IMR-90 (cell line): ENCODE results near the gene PSME4. TPM values are rescaled to one million over a fixed set of nuclear protein-coding genes. Genes with fewer than 3 reads are reported as not detected.

Experiments
- ATAC-seq: fragments of 200-7000 bp; cut with Tn5 transposase; 2 replicates; pipeline ENCODE4 v1.9.1; 2020; ENCODE audit warnings: low read depth, mild to moderate bottlenecking, moderate library complexity
- BruUV-seq: library from RNA; stranded (reverse); fragments of 400-500 nt; replicated peaks from 2 replicates; lab custom pipeline; 2021; lab: Mats Ljungman, UMichigan
- CTCF ChIA-PET: fragments of 300-600 bp; formaldehyde crosslinking; extraction: SDS; loops from one replicate; lab custom pipeline; 2021; ENCODE audit warnings: antibody characterized with exemption; lab: Yijun Ruan, JAX
- POLR2A ChIA-PET: fragments of 300-600 bp; sonication (Branson Sonifier 250); formaldehyde crosslinking; loops from one replicate; lab custom pipeline; 2022; ENCODE audit warnings: antibody characterized with exemption; ENCODE audit not compliant: unreplicated experiment; lab: Charles Lee
- DNase-seq: peaks from one replicate; pipeline ENCODE4 v3.0.0; 2013
- H2AFZ ChIP-seq: replicated peaks from 2 replicates; pipeline ENCODE3; 2013; ENCODE audit warnings: low read length, mild to moderate bottlenecking; ENCODE audit not compliant: poor library complexity
- H2AK5ac ChIP-seq: 2 replicates; pipeline ENCODE4 v1.6.1; 2013; ENCODE audit warnings: low read depth, low read length, inconsistent platforms
- H2AK9ac ChIP-seq: replicated peaks from 2 replicates; pipeline ENCODE3; 2013; ENCODE audit warnings: mild to moderate bottlenecking, low read depth, low read length, moderate library complexity; ENCODE audit not compliant: poor library complexity
- H2BK120ac ChIP-seq: 2 replicates; pipeline ENCODE4 v1.6.1; 2013; ENCODE audit warnings: low read depth, low read length, inconsistent platforms
- H2BK15ac ChIP-seq: 3 replicates; pipeline ENCODE4 v1.6.1; 2013; ENCODE audit warnings: low read depth, low read length, inconsistent platforms
- H2BK20ac ChIP-seq: 2 replicates; pipeline ENCODE4 v1.6.1; 2013; ENCODE audit warnings: low read depth, mild to moderate bottlenecking, inconsistent platforms, low read length, moderate library complexity
- H2BK5ac ChIP-seq: 2 replicates; pipeline ENCODE4 v1.6.1; 2013; ENCODE audit warnings: mild to moderate bottlenecking, low read depth, low read length, inconsistent platforms; ENCODE audit not compliant: poor library complexity, severe bottlenecking
- H3K14ac ChIP-seq: replicated peaks from 2 replicates; pipeline ENCODE4 v1.6.1; 2013; ENCODE audit warnings: low read depth, low read length, inconsistent platforms
- H3K18ac ChIP-seq: 2 replicates; pipeline ENCODE4 v1.6.1; 2013; ENCODE audit warnings: low read depth, low read length, control low read depth
- H3K23ac ChIP-seq: 2 replicates; pipeline ENCODE4 v1.6.1; 2013; ENCODE audit warnings: low read depth, low read length, inconsistent platforms
- H3K27ac ChIP-seq: 2 replicates; pipeline ENCODE4 v1.5.1; 2013; ENCODE audit warnings: mild to moderate bottlenecking, control low read depth, low read length; ENCODE audit not compliant: insufficient read depth
- H3K27me3 ChIP-seq: 2 replicates; pipeline ENCODE4 v1.6.1; 2013; ENCODE audit warnings: low read length; ENCODE audit not compliant: control insufficient read depth, insufficient read depth
- H3K36me3 ChIP-seq: 2 replicates; pipeline ENCODE4 v1.6.1; 2013; ENCODE audit warnings: low read length, mixed read lengths; ENCODE audit not compliant: control insufficient read depth, insufficient read depth
- H3K4ac ChIP-seq: 2 replicates; pipeline ENCODE4 v1.6.1; 2013; ENCODE audit warnings: low read depth, low read length, inconsistent platforms
- H3K4me1 ChIP-seq: 2 replicates; pipeline ENCODE4 v1.6.1; 2013; ENCODE audit warnings: low read length, mixed read lengths; ENCODE audit not compliant: control insufficient read depth, insufficient read depth
- H3K4me2 ChIP-seq: 2 replicates; pipeline ENCODE4 v1.6.1; 2013; ENCODE audit warnings: low read depth, mild to moderate bottlenecking, control low read depth, low read length, moderate library complexity
- H3K4me3 ChIP-seq: 2 replicates; pipeline ENCODE4 v1.5.1; 2013; ENCODE audit warnings: low read depth, mild to moderate bottlenecking, control low read depth, low read length, moderate library complexity; ENCODE audit not compliant: insufficient read depth
- H3K56ac ChIP-seq: 2 replicates; pipeline ENCODE4 v1.6.1; 2013; ENCODE audit warnings: low read length, inconsistent platforms; ENCODE audit not compliant: insufficient read depth; ENCODE audit errors: extremely low read depth
- H3K79me1 ChIP-seq, 2 experiments: 2 replicates each; pipeline ENCODE4 v1.6.1; 2013; ENCODE audit warnings: low read length in 2 of 2, inconsistent platforms in 1 of 2, low read depth in 1 of 2
- H3K9ac ChIP-seq: 2 replicates; pipeline ENCODE4 v1.6.1; 2013; ENCODE audit warnings: low read depth, low read length, control low read depth
- H3K9me1 ChIP-seq: 2 replicates; pipeline ENCODE4 v1.6.1; 2013; ENCODE audit warnings: low read length, inconsistent platforms; ENCODE audit not compliant: insufficient read depth
- H3K9me3 ChIP-seq: 2 replicates; pipeline ENCODE4 v1.6.1; 2013; ENCODE audit warnings: low read length; ENCODE audit not compliant: control insufficient read depth, insufficient read depth
- H4K20me1 ChIP-seq: 2 replicates; pipeline ENCODE4 v1.6.1; 2013; ENCODE audit warnings: low read length, inconsistent platforms; ENCODE audit not compliant: insufficient read depth
- H4K5ac ChIP-seq: 2 replicates; pipeline ENCODE4 v1.6.1; 2013; ENCODE audit warnings: mild to moderate bottlenecking, low read depth, low read length, control low read depth
- H4K8ac ChIP-seq, 2 experiments: 2 replicates each; pipeline ENCODE4 v1.6.1; 2013; ENCODE audit warnings: low read depth in 2 of 2, low read length in 2 of 2, control low read depth in 1 of 2, inconsistent platforms in 1 of 2
- H4K91ac ChIP-seq: 2 replicates; pipeline ENCODE4 v1.6.1; 2013; ENCODE audit warnings: low read depth, low read length, inconsistent platforms; ENCODE audit not compliant: insufficient read depth
- NFE2L2 ChIP-seq: fragments of 150-350 bp; IDR thresholded peaks from 2 replicates; pipeline ENCODE4 v1.6.1; 2016; ENCODE audit warnings: low read depth, mild to moderate bottlenecking, low read length
- WGBS, 2 experiments: methylation state at CpG; one replicate each; pipeline versions ENCODE4 v1.1.5 to v1.1.7; 2013; ENCODE audit warnings: missing lambda C conversion rate in 2 of 2; ENCODE audit not compliant: insufficient read length in 1 of 2; ENCODE audit errors: extremely low coverage in 2 of 2; 5-methylcytosine and 5-hydroxymethylcytosine counted together
- dilution Hi-C: fragments of 300-500 bp; cut with HindIII; formaldehyde crosslinking; loops from one replicate; pipeline ENCODE4 v1.14.3; 2018; ENCODE audit warnings: low sequenced_read_pairs; ENCODE audit not compliant: unreplicated experiment
- in situ Hi-C: fragments of 300-500 bp; cut with MboI; formaldehyde crosslinking; loops from 3 replicates; pipeline ENCODE4 v1.14.3; 2019; ENCODE audit warnings: low sequenced_read_pairs, inconsistent platforms, mixed read lengths
- intact Hi-C: fragments of 100-400 bp; cut with micrococcal nuclease; formaldehyde crosslinking; loops from 2 replicates; pipeline ENCODE4 v1.10.0; 2022
- polyA plus RNA-seq, 3 experiments: library from polyadenylated mRNA; depleted of rRNA; stranded (reverse); fragments of >200 nt; gene quantifications; 2 replicates each; pipeline ENCODE4 v1.2.3, GENCODE V29; 2012; ENCODE audit warnings: low replicate concordance in 1 of 3
- total RNA-seq: library from RNA; depleted of rRNA; stranded (reverse); fragments of >200 nt; gene quantifications from 2 replicates; pipeline ENCODE4 v1.2.3, GENCODE V29; 2012

Gene PSME4
- total and polyA plus RNA-seq, 2 of the 4 experiments (the other 2 are of a cell fraction): 28.2 to 61.3 TPM

DNA sequence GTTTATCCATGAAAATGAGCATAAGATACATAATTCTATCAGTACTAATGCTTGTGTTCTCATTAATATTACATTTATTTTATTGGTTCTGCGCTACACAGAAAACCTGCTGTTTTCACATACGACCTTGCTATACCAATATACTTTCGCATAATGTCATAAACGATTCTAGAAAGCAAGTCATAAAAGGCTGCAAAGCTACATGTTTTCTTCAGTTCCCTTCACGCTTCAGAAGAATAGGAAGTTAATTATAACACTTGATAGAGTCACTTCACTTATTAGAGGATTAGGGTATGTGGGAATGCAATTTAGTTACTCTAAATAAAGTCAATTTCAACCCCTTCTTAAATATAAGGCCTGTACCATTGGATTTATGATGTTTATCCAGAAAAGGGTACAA is 29.0 kb downstream of the PSME4 start:
- dilution Hi-C loops: no loop called here

More for the DNA sequence above, 29.0 kb downstream of the PSME4 start:
- BruUV-seq: no TSS peak
- Histone ChIP-seq H3K9ac (no peak overlapping the region), H2AFZ (no peak overlapping the region), H3K79me1 (peaks cover 21 to 43% of the 10 kb centered on the region in 2 experiments), H3K23ac (no peak overlapping the region), H2BK20ac (no peak overlapping the region), H2BK5ac (no peak overlapping the region), H4K8ac (no peak overlapping the region), H3K14ac (no peak overlapping the region), H3K27me3 (no peaks in the 10 kb centered on the region), H3K4me3 (no peak overlapping the region), H2BK15ac (no peak overlapping the region), H4K5ac (no peak overlapping the region), H3K4me2 (no peak overlapping the region), H3K27ac (no peak overlapping the region), H4K20me1 (peaks cover 4% of the 10 kb centered on the region; the same call in 1 of the 2 replicates), H3K4ac (no peak overlapping the region), H3K56ac (no peak overlapping the region), H4K91ac (no peak overlapping the region), H2AK5ac (no peak overlapping the region), H2AK9ac (no peak overlapping the region), H3K18ac (no peak overlapping the region), H2BK120ac (no peak overlapping the region), H3K9me3 (no peaks in the 10 kb centered on the region), H3K4me1 (no peaks in the 10 kb centered on the region), H3K36me3 (peaks cover 16% of the 10 kb centered on the region), H3K9me1 (peaks cover 5% of the 10 kb centered on the region; the same call in 1 of the 2 replicates)
- intact Hi-C loops (no loop called here), in situ Hi-C loops (no loop called here)
- ChIA-PET POLR2A (interaction anchor here (0.6 kb wide), 1 partner anchor 446 kb away, joined by 3 read pairs; no protein-coding TSS in a partner anchor), CTCF (no interaction called here)
- TF ChIP-seq NFE2L2: no peak
- no CpG with 5 or more reads among the region's 5 CpGs for WGBS, 2 experiments
- ATAC-seq: no peak
- no peak for DNase-seq
